Right lobe of liver (tissue), 6 donors: ENCODE results near the gene LHCGR. TPM values are rescaled to one million over a fixed set of nuclear protein-coding genes. Genes with fewer than 3 reads are reported as not detected.

Experiments used
- ATAC-seq, 4 donors: fragments of 200-7000 bp; cut with Tn5 transposase; one replicate each; pipeline ENCODE4 v1.9.1; 2020; ENCODE audit warnings: mild to moderate bottlenecking in 4 of 4, moderate library complexity in 4 of 4
- DNase-seq, 3 donors: peaks; one replicate each; pipeline ENCODE4 v3.0.0-alpha.2; 2020
- H3K27ac ChIP-seq, 3 donors: fragments of 200-600 bp; one replicate each; pipeline ENCODE4 v1.8.0; 2022
- H3K27me3 ChIP-seq, 2 donors: fragments of 200-600 bp; one replicate each; pipeline ENCODE4 v1.8.0; 2022
- H3K36me3 ChIP-seq, 4 donors: fragments of 200-600 bp; sonication (generic) in 1 of 4; one replicate each; pipeline versions ENCODE4 v1.5.1 to v1.8.0; 2017 to 2022; ENCODE audit warnings: control low read depth in 1 of 4
- H3K4me1 ChIP-seq, 4 donors: fragments of 200-600 bp; sonication (generic) in 1 of 4; one replicate each; pipeline versions ENCODE4 v1.5.1 to v1.8.0; 2017 to 2022; ENCODE audit warnings: control low read depth in 1 of 4
- H3K4me3 ChIP-seq, 3 donors: fragments of 200-600 bp; one replicate each; pipeline ENCODE4 v1.8.0; 2022
- H3K9me3 ChIP-seq, 4 donors: fragments of 200-600 bp; sonication (generic) in 1 of 4; one replicate each; pipeline versions ENCODE4 v1.5.1 to v1.8.0; 2017 to 2022; ENCODE audit warnings: control low read depth in 1 of 4
- POLR2A ChIP-seq: fragments of 450-650 bp; IDR thresholded peaks from one replicate; pipeline ENCODE4 v1.6.1; 2017; ENCODE audit warnings: antibody characterized with exemption, mild to moderate bottlenecking
- WGBS: methylation state at CpG from one replicate; pipeline ENCODE4 v1.1.6; 2018; ENCODE audit warnings: low coverage, low lambda C conversion rate; ENCODE audit not compliant: insufficient coverage; ENCODE audit errors: missing lambda C conversion rate; 5-methylcytosine and 5-hydroxymethylcytosine counted together
- intact Hi-C, 2 donors: fragments of 100-400 bp; cut with DNase I; formaldehyde crosslinking; loops; one replicate each; pipeline versions ENCODE4 v1.11.2 to v1.14.1; 2022
- total RNA-seq, 6 experiments: library from RNA; depleted of rRNA in 2 of 6; stranded (reverse); fragments of >200 nt in 2 of 6; fragmentation: NEBNext Ultra II Directional in 3 of 6; extraction: Animal tissue kit (Norgen Biotek cat#: 25700) in 3 of 6; gene quantifications; one replicate each; pipeline versions ENCODE4 v1.1.0 to v1.2.4, GENCODE V29; 2016 to 2023
- TF ChIP-seq, protein P1 (sequence below), 4 donors: fragments of 200-600 bp in 3 of 4; fragments of 450-650 bp in 1 of 4; IDR thresholded peaks; one replicate each; pipeline versions ENCODE4 v1.5.1 to v1.8.0; 2016 to 2022; ENCODE audit warnings: antibody characterized with exemption in 4 of 4, mild to moderate bottlenecking in 2 of 4
- donor health status: DM: no; HTN: yes; CAD: no.
- donor health status: DM: no; HTN: no; CAD: no.
- donor health status: DM: no; HTN: no; CAD: no.
- donor health status: DM: no; HTN: yes; CAD: no.
- donor health status: DM: no; HTN: yes; CAD: no.

The LHCGR gene
- total RNA-seq, 6 experiments from 2014 or later = not detected

DNA sequence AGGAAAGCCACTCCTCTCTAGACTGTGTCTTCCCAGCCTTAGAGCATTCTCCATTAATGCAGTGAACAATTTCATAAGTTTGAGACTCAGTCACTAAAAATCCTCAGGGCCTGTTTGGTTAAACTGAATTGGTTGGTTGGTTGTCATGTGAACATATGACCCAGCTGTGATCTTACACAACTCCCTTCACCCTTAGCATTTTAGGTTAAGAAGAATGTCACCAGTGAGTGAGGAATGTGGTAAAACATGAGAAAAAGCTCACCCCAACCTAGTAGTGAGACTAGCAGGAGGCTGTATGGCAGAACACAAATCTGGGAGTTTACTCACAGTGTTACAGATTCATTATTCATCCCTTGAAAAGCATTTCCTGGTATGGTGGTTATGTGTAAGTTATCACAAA is 32.4 kb downstream of the LHCGR start:
- TF ChIP-seq, protein P1, sequence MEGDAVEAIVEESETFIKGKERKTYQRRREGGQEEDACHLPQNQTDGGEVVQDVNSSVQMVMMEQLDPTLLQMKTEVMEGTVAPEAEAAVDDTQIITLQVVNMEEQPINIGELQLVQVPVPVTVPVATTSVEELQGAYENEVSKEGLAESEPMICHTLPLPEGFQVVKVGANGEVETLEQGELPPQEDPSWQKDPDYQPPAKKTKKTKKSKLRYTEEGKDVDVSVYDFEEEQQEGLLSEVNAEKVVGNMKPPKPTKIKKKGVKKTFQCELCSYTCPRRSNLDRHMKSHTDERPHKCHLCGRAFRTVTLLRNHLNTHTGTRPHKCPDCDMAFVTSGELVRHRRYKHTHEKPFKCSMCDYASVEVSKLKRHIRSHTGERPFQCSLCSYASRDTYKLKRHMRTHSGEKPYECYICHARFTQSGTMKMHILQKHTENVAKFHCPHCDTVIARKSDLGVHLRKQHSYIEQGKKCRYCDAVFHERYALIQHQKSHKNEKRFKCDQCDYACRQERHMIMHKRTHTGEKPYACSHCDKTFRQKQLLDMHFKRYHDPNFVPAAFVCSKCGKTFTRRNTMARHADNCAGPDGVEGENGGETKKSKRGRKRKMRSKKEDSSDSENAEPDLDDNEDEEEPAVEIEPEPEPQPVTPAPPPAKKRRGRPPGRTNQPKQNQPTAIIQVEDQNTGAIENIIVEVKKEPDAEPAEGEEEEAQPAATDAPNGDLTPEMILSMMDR (IDR thresholded peaks at IDR 0.05) = no peak
- TF ChIP-seq POLR2A = no peak
- DNase-seq (no peak), ATAC-seq (no peak)
- H3K36me3 ChIP-seq = no peaks in the 10 kb centered on the region
- no peaks in the 10 kb centered on the region for H3K27me3 ChIP-seq
- no peak overlapping the region for H3K27ac ChIP-seq
- H3K4me1 ChIP-seq = no peaks in the 10 kb centered on the region
- no peaks in the 10 kb centered on the region for H3K9me3 ChIP-seq
- intact Hi-C loops = no loop called here
- no peak overlapping the region for H3K4me3 ChIP-seq

DNA sequence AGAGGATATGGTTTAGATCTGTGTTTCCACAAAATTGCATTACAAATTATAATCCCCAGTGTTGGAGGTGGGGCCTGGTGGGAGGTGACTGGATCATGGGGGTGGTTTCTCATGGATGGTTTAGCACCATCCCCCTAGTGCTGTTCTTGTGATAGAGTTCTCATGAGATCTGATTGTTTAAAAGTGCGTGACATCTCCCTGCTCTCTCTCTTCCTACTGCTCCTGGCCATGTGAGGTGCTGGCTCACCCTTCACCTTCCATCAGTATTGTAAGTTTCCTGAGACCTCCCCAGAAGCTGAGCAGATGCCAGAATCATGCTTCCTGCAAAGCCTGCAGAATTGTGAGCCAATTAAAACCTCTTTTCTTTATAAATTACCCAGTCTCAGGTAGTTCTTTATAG is 33.1 kb downstream of the LHCGR start:
- Histone ChIP-seq H3K27me3 (no peaks in the 10 kb centered on the region), H3K9me3 (no peaks in the 10 kb centered on the region), H3K36me3 (no peaks in the 10 kb centered on the region), H3K27ac (no peak overlapping the region), H3K4me1 (no peaks in the 10 kb centered on the region), H3K4me3 (no peak overlapping the region)
- intact Hi-C loops = no loop called here
- ATAC-seq (no peak), DNase-seq (no peak)
- 67% methylated on average over 1 of the region's 1 CpG for WGBS
- TF ChIP-seq, protein P1 (IDR thresholded peaks at IDR 0.05) = no peak
- TF ChIP-seq POLR2A = no peak

DNA sequence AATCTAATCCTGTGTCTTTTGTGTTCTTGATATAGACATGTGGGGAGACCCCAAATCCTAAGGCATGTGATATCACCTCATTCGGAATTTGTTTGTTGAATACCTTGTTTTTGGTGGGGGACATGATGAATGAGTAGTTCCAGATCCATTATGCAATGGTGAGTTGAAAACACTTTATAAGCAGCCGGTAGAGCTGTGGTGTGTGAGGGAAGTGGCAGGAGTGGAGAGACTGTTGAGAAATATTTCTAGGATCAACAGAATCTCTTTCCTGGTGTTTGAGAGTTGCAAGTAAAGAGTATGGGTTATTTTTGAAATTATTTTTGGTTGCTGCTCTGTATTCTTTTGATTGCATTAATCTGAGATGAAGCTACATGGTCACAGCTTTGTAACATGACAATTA is 34.4 kb downstream of the LHCGR start:
- ATAC-seq = no peak
- Histone ChIP-seq H3K4me3 (no peak overlapping the region), H3K9me3 (no peaks in the 10 kb centered on the region), H3K4me1 (no peaks in the 10 kb centered on the region), H3K27ac (no peak overlapping the region), H3K36me3 (no peaks in the 10 kb centered on the region), H3K27me3 (no peaks in the 10 kb centered on the region)
- intact Hi-C loops = no loop called here
- no peak for TF ChIP-seq POLR2A
- TF ChIP-seq, protein P1 (IDR thresholded peaks at IDR 0.05) = no peak
- WGBS = 49% methylated on average over 2 of the region's 2 CpGs
- DNase-seq = no peak

DNA sequence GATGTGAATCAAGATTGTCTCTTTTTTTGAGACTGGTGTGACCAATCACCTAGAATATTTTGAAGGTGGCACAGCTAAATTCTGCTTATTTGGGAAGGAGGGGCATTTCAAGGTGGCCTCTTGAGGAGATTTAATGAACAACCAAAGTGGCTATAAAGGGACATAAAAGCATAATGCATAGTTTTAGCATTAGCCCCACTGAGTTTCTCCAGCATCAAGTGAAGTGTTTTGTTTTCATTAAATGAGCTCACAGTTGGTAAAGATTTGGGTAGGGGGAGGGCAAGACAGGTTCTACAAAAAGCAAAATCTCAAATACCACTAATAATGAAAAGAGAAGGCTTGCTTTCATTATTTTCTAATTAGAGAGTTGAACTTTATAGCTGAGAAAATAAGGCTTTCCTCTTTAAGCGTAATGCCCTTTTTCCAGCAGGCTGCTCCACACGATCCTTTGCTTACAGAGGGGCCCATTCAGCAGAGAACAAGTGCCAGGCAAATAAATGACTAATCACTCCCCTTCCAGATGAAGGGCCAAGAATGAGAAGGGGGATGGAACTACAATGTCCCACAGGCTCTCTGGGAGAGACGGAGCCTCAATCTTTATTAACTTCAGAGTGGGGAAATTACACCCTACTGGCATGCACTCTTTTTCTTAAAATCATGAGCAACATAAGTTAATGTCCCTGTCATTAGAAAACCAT is 35.9 kb downstream of the LHCGR start:
- TF ChIP-seq POLR2A = no peak
- TF ChIP-seq, protein P1 (IDR thresholded peaks at IDR 0.05) = no peak
- Histone ChIP-seq H3K27me3 (no peaks in the 10 kb centered on the region), H3K9me3 (no peaks in the 10 kb centered on the region), H3K36me3 (no peaks in the 10 kb centered on the region), H3K27ac (no peak overlapping the region), H3K4me3 (no peak overlapping the region), H3K4me1 (no peaks in the 10 kb centered on the region)
- DNase-seq = no peak
- 43% methylated on average over 3 of the region's 3 CpGs for WGBS
- intact Hi-C loops = no loop called here
- ATAC-seq = no peak

DNA sequence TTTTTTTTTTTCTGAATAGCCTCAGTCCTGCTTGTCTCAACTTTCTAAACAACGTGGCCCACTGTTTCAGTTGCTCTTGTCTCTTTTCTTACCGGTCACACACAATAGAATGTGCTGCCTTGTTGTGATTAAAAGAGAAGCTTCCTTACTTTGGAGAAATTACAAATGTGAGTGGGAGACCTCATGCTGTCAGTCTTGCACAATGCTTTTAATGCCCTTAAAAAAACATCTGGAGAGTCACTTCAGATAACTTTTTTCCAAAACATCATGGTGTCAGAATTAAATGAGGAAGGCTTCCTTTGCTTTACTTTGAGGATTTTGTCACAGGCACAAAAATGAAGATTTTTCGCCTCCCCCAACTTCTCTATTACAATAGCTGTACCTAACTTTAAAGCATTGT is 37.7 kb downstream of the LHCGR start:
- intact Hi-C loops = no loop called here
- Histone ChIP-seq H3K36me3 (no peaks in the 10 kb centered on the region), H3K9me3 (no peaks in the 10 kb centered on the region), H3K4me3 (no peak overlapping the region), H3K27ac (no peak overlapping the region), H3K4me1 (no peaks in the 10 kb centered on the region), H3K27me3 (no peaks in the 10 kb centered on the region)
- TF ChIP-seq POLR2A = no peak
- TF ChIP-seq, protein P1 (IDR thresholded peaks at IDR 0.05) = no peak
- 37% methylated on average over 3 of the region's 3 CpGs for WGBS
- ATAC-seq (no peak), DNase-seq (no peak)
